ENCODE data around the gene SIN3B. TPM values are rescaled to one million over a fixed set of nuclear protein-coding genes. Genes with fewer than 3 reads are reported as not detected.

SIN3B gene
- total RNA-seq, 1 donor from 2014 or later = 71.2 TPM

- TF ChIP-seq, protein P1, sequence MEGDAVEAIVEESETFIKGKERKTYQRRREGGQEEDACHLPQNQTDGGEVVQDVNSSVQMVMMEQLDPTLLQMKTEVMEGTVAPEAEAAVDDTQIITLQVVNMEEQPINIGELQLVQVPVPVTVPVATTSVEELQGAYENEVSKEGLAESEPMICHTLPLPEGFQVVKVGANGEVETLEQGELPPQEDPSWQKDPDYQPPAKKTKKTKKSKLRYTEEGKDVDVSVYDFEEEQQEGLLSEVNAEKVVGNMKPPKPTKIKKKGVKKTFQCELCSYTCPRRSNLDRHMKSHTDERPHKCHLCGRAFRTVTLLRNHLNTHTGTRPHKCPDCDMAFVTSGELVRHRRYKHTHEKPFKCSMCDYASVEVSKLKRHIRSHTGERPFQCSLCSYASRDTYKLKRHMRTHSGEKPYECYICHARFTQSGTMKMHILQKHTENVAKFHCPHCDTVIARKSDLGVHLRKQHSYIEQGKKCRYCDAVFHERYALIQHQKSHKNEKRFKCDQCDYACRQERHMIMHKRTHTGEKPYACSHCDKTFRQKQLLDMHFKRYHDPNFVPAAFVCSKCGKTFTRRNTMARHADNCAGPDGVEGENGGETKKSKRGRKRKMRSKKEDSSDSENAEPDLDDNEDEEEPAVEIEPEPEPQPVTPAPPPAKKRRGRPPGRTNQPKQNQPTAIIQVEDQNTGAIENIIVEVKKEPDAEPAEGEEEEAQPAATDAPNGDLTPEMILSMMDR (conservative IDR thresholded peaks at IDR 0.05) = no peak
- H3K36me3 Mint-ChIP-seq = peaks cover 12% of the 10 kb centered on the region
- no peak for DNase-seq (ENCODE audit: extremely low spot score, unreplicated experiment)
- no peaks in the 10 kb centered on the region for H3K4me1 Mint-ChIP-seq (ENCODE audit: unreplicated experiment)
- no peaks in the 10 kb centered on the region for H3K27me3 Mint-ChIP-seq
- no peak overlapping the region for H3K4me3 Mint-ChIP-seq
- no peaks in the 10 kb centered on the region for H3K9me3 Mint-ChIP-seq
- H3K27ac Mint-ChIP-seq = no peak overlapping the region
Observed at GRCh38 chr19:16859626-16860025, 30.4 kb downstream of the SIN3B start.

- H3K27me3 Mint-ChIP-seq = no peaks in the 10 kb centered on the region
- H3K27ac Mint-ChIP-seq = no peak overlapping the region
- TF ChIP-seq, protein P1 (conservative IDR thresholded peaks at IDR 0.05) = no peak
- DNase-seq (ENCODE audit: extremely low spot score, unreplicated experiment) = no peak
- no peaks in the 10 kb centered on the region for H3K4me1 Mint-ChIP-seq (ENCODE audit: unreplicated experiment)
- peaks cover 7% of the 10 kb centered on the region for H3K36me3 Mint-ChIP-seq
- H3K9me3 Mint-ChIP-seq = no peaks in the 10 kb centered on the region
- H3K4me3 Mint-ChIP-seq = no peak overlapping the region
Observed at GRCh38 chr19:16860118-16860517, 30.9 kb downstream of the SIN3B start.

DNA sequence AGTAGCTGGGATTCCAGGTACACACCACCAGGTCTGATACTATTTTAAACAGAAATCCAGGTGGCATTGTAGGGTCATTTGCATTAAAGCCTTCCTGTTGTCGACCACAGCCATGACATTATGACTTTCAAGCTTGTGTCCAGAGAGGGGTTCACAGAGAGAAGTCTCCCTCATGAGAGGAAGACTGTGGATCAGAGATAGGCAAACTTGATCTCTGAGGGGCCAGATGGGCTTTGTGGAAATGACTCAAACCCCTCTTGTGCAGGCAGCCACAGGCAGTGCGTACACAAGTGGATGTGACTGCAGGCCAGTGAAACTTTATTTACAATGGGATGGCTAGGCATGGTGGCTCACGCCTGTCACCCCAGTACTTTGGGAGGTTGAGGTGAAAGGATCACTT lies 31.8 kb downstream of the SIN3B start:
- Mint-ChIP-seq H3K36me3 (peaks cover 7% of the 10 kb centered on the region), H3K27ac (no peak overlapping the region), H3K27me3 (no peaks in the 10 kb centered on the region), H3K4me3 (no peak overlapping the region), H3K4me1 (ENCODE audit: unreplicated experiment) (no peaks in the 10 kb centered on the region), H3K9me3 (no peaks in the 10 kb centered on the region)
- no peak for DNase-seq (ENCODE audit: extremely low spot score, unreplicated experiment)
- TF ChIP-seq, protein P1 (conservative IDR thresholded peaks at IDR 0.05) = no peak

DNA sequence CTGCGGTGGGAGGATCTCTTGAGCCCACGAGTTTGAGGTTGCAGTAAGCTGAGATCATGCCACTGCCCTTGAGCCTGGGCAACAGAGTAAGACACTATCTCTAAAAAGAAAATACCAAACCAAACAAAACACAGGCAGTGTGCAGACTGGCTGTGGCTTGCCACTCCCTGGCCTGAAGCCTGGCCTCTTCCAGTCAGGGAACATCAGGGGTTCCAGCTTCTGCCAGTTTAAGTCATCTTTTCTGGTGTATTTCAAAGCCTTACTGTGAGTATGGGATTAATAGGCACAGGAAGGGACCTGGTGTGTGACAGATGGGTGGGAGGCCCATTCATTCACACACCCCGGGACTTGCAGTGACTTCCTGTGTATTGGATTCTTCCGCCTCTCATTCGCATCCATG lies 32.6 kb downstream of the SIN3B start:
- peaks cover 7% of the 10 kb centered on the region for H3K36me3 Mint-ChIP-seq
- no peaks in the 10 kb centered on the region for H3K4me1 Mint-ChIP-seq (ENCODE audit: unreplicated experiment)
- H3K4me3 Mint-ChIP-seq = no peak overlapping the region
- TF ChIP-seq, protein P1 (conservative IDR thresholded peaks at IDR 0.05) = no peak
- H3K27ac Mint-ChIP-seq = no peak overlapping the region
- no peak for DNase-seq (ENCODE audit: extremely low spot score, unreplicated experiment)
- no peaks in the 10 kb centered on the region for H3K27me3 Mint-ChIP-seq
- H3K9me3 Mint-ChIP-seq = no peaks in the 10 kb centered on the region

- no peaks in the 10 kb centered on the region for H3K9me3 Mint-ChIP-seq
- no peaks in the 10 kb centered on the region for H3K27me3 Mint-ChIP-seq
- H3K36me3 Mint-ChIP-seq = peaks cover 7% of the 10 kb centered on the region
- TF ChIP-seq, protein P1 (conservative IDR thresholded peaks at IDR 0.05) = no peak
- H3K4me1 Mint-ChIP-seq (ENCODE audit: unreplicated experiment) = no peaks in the 10 kb centered on the region
- DNase-seq (ENCODE audit: extremely low spot score, unreplicated experiment) = no peak
- H3K27ac Mint-ChIP-seq = no peak overlapping the region
- no peak overlapping the region for H3K4me3 Mint-ChIP-seq
Observed at GRCh38 chr19:16862826-16863415, 33.7 kb downstream of the SIN3B start.

DNA sequence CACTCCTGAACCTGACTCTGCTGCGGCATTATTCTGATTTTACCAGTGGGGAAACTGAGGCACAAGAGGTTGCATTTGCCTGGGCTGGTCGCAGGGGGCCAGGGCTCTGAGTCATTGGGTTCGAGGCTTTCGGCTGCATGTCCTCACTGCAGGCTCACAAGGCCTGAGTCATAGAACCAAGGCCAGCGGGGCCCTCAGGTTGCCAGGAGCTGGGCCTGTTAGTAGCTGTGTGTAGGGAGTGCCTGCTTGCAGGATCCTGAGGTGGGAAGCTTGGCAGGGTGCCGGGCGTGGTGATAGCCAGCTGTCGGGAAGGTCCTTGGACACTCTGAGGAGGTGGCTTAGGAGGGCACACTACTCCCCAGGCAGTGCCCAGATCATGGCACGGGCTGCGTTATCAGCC lies 38.0 kb downstream of the SIN3B start:
- no peak overlapping the region for H3K27ac Mint-ChIP-seq
- H3K27me3 Mint-ChIP-seq = no peaks in the 10 kb centered on the region
- peaks cover 7% of the 10 kb centered on the region for H3K36me3 Mint-ChIP-seq
- no peak overlapping the region for H3K4me3 Mint-ChIP-seq
- no peak for DNase-seq (ENCODE audit: extremely low spot score, unreplicated experiment)
- TF ChIP-seq, protein P1 (conservative IDR thresholded peaks at IDR 0.05) = no peak
- H3K9me3 Mint-ChIP-seq = no peaks in the 10 kb centered on the region
- no peaks in the 10 kb centered on the region for H3K4me1 Mint-ChIP-seq (ENCODE audit: unreplicated experiment)
